ENCODE data around the gene TAF13. TPM values are rescaled to one million over a fixed set of nuclear protein-coding genes. Genes with fewer than 3 reads are reported as not detected.

TAF13 gene
- total and polyA plus RNA-seq, 9 of the 15 experiments (the other 6 are each of a cell fraction or from before 2014, with no cell fraction given) = 14.9 to 77.2 (median 38.7) TPM

- CTCF ChIA-PET (ENCODE audit: low intra/inter-chr PET ratio) = no interaction called here
- peak; percentile 63 for ATAC-seq
- H3K36me3 ChIP-seq (ENCODE audit: control insufficient read depth, insufficient read depth, low read length) = no peaks in the 10 kb centered on the region; the same call in 1 of the 3 replicates
- 48% methylated on average over 2 of the region's 2 CpGs for WGBS (ENCODE audit: insufficient coverage, low coverage, missing lambda C conversion rate)
- H3K9me1 ChIP-seq (ENCODE audit: control insufficient read depth, insufficient read depth, low read length) = no peaks in the 10 kb centered on the region
- in situ Hi-C loops (cut with MboI) (no loop called here), intact Hi-C loops (cut with micrococcal nuclease) (loop anchor here (5.0 kb wide), 1 partner anchor 78 kb away; no protein-coding TSS in a partner anchor)
- BruUV-seq (replicated peaks) = no TSS peak
- no peaks in the 10 kb centered on the region for H4K20me1 ChIP-seq (replicated peaks; ENCODE audit: control insufficient read depth, insufficient read depth, low read length)
- H3K79me2 ChIP-seq (ENCODE audit: control insufficient read depth, insufficient read depth, low read length) = no peaks in the 10 kb centered on the region; the same call in 2 of the 3 replicates
- FAIRE-seq = no peak
- no peaks in the 10 kb centered on the region for H3K27me3 ChIP-seq (ENCODE audit: control insufficient read depth in 2 of 2, insufficient read depth in 2 of 2, low read length in 2 of 2)
- H3K9ac ChIP-seq (ENCODE audit: insufficient read depth in 1 of 2, low read depth in 2 of 2, low read length in 2 of 2) = no peak overlapping the region
- no peak for DNase-seq (ENCODE audit: extremely low read depth in 1 of 4, low spot score in 3 of 4)
- no peak overlapping the region for H3K4me2 ChIP-seq (ENCODE audit: insufficient read depth, low read length)
- H3K4me3 ChIP-seq = no peak overlapping the region
- no peaks in the 10 kb centered on the region; a peak in 1 of 5 replicates for H3K4me1 ChIP-seq (replicated peaks in 1 of 2; ENCODE audit: control insufficient read depth in 2 of 2, insufficient read depth in 2 of 2, low read length in 2 of 2)
- TF ChIP-seq MNT (conservative IDR thresholded peaks at IDR 0.05) (0 out of 4 replicates have a peak, but pooled peaks of 1 of the 2 experiments have one; percentile 11), ZNF23 (CRISPR knock-in tag; IDR thresholded peaks at IDR 0.05) (no peak)
- no peak overlapping the region for H3K27ac ChIP-seq (ENCODE audit: extremely low read depth, low read depth, low read length)
- POLR2A ChIA-PET = interaction anchor here (1.9 kb wide), 1 partner anchor 10 kb away, joined by 5 read pairs; no protein-coding TSS in a partner anchor
- H3K9me3 ChIP-seq (replicated peaks; ENCODE audit: control insufficient read depth, insufficient read depth, low read depth, low read length) = no peaks in the 10 kb centered on the region
- H2AFZ ChIP-seq (ENCODE audit: low read depth, low read length) = no peak overlapping the region
These were observed 51.2 kb downstream of the TAF13 start for GRCh38 chr1:109024646-109025045.

GRCh38 chr1:109020693-109021257 is 55.0 kb downstream of the TAF13 start:
- TF ChIP-seq NKRF (IDR thresholded peaks at IDR 0.05; ENCODE audit: borderline replicate concordance) (no peak), RUNX1 (IDR thresholded peaks at IDR 0.05; ENCODE audit: low read depth) (no peak), FIP1L1 (IDR thresholded peaks at IDR 0.05; ENCODE audit: low read depth, low read length, poor library complexity, severe bottlenecking) (no peak), ZNF511 (CRISPR knock-in tag; IDR thresholded peaks at IDR 0.05) (no peak), ZNF324 (CRISPR knock-in tag; IDR thresholded peaks at IDR 0.05) (no peak), NRF1 (conservative IDR thresholded peaks at IDR 0.05 in 1 of 2, IDR thresholded peaks at IDR 0.05 in 1 of 2) (no peak), RHOXF2B (CRISPR knock-in tag; conservative IDR thresholded peaks at IDR 0.05) (no peak), ZNF23 (CRISPR knock-in tag; IDR thresholded peaks at IDR 0.05) (no peak)
- Histone ChIP-seq H4K20me1 (replicated peaks; ENCODE audit: control insufficient read depth, insufficient read depth, low read length) (no peaks in the 10 kb centered on the region), H3K79me2 (ENCODE audit: control insufficient read depth, insufficient read depth, low read length) (no peaks in the 10 kb centered on the region), H3K4me2 (ENCODE audit: insufficient read depth, low read length) (no peak overlapping the region), H3K9me1 (ENCODE audit: control insufficient read depth, insufficient read depth, low read length) (no peaks in the 10 kb centered on the region), H3K4me1 (replicated peaks in 1 of 2; ENCODE audit: control insufficient read depth in 2 of 2, insufficient read depth in 2 of 2, low read length in 2 of 2) (no peaks in the 10 kb centered on the region; a peak in 1 of 5 replicates), H3K27me3 (ENCODE audit: control insufficient read depth in 2 of 2, insufficient read depth in 2 of 2, low read length in 2 of 2) (no peaks in the 10 kb centered on the region), H3K36me3 (ENCODE audit: control insufficient read depth, insufficient read depth, low read length) (no peaks in the 10 kb centered on the region; the same call in none of the 3 replicates), H3K27ac (ENCODE audit: extremely low read depth, low read depth, low read length) (no peak overlapping the region), H3K4me3 (no peak overlapping the region), H2AFZ (ENCODE audit: low read depth, low read length) (no peak overlapping the region), H3K9ac (ENCODE audit: insufficient read depth in 1 of 2, low read depth in 2 of 2, low read length in 2 of 2) (no peak overlapping the region), H3K9me3 (replicated peaks; ENCODE audit: control insufficient read depth, insufficient read depth, low read depth, low read length) (no peaks in the 10 kb centered on the region)
- 92% methylated on average over 3 of the region's 3 CpGs for WGBS (ENCODE audit: insufficient coverage, low coverage, missing lambda C conversion rate)
- POLR2A ChIA-PET = interaction anchor here (0.7 to 1.8 kb wide), 4 partner anchors 9 to 129 kb away, joined by 3 to 6 read pairs (median 4); no protein-coding TSS in a partner anchor
- in situ Hi-C loops (cut with MboI) = no loop called here
- FAIRE-seq = no peak
- intact Hi-C loops (cut with micrococcal nuclease) = no loop called here
- no peak for DNase-seq (ENCODE audit: extremely low read depth in 1 of 4, low spot score in 3 of 4)
- CTCF ChIA-PET (ENCODE audit: low intra/inter-chr PET ratio) = no interaction called here
- BruUV-seq (replicated peaks) = no TSS peak
- no peak for ATAC-seq
